Endothelial cell of umbilical vein (primary cell): ENCODE results near the gene GTF2H4. TPM values are rescaled to one million over a fixed set of nuclear protein-coding genes. Genes with fewer than 3 reads are reported as not detected.
A peak's percentile ranks its signal among the peaks of the same experiment; 100 is the strongest.

ENCODE experiments used
- BruUV-seq: library from RNA; stranded (reverse); fragments of 400-500 nt; replicated peaks from 2 replicates; lab custom pipeline; 2021; lab: Mats Ljungman, UMichigan
- CTCF ChIA-PET: fragments of 300-600, 350-600 bp; sonication (Branson Sonifier 250); formaldehyde crosslinking; loops from one replicate; lab custom pipeline; 2021; ENCODE audit warnings: antibody characterized with exemption, inconsistent platforms; lab: Charles Lee
- POLR2A ChIA-PET: fragments of 300-600, 350-600 bp; sonication (Branson Sonifier 250); formaldehyde crosslinking; loops from one replicate; lab custom pipeline; 2021; ENCODE audit warnings: antibody characterized with exemption, inconsistent platforms; lab: Charles Lee
- DNase-seq: peaks from one replicate; pipeline ENCODE4 v3.0.0-alpha.2; 2011; ENCODE audit warnings: low read depth, low spot score
- FAIRE-seq: peaks from 2 replicates; lab custom pipeline; 2011; peaks lifted over from hg19 to GRCh38; lab: Jason Lieb, UNC
- H2AFZ ChIP-seq: 2 replicates; pipeline ENCODE4 v1.6.0; 2012; ENCODE audit warnings: low read depth, low read length, control low read depth, inconsistent platforms
- H3K27ac ChIP-seq: 2 replicates; pipeline ENCODE4 v1.5.1; 2011; ENCODE audit warnings: low read depth, mild to moderate bottlenecking, control low read depth, low read length, moderate library complexity; ENCODE audit not compliant: insufficient read depth
- H3K27me3 ChIP-seq, 2 experiments: 2 replicates each; pipeline versions ENCODE4 v1.6.0 to v1.6.1; 2011; ENCODE audit warnings: low read length in 2 of 2, mixed read lengths in 1 of 2; ENCODE audit not compliant: control insufficient read depth in 2 of 2, insufficient read depth in 2 of 2
- H3K36me3 ChIP-seq, 2 experiments: 2 replicates in 1 of 2; 3 replicates in 1 of 2; pipeline ENCODE4 v1.5.1; 2011; ENCODE audit warnings: low read length in 2 of 2, mild to moderate bottlenecking in 1 of 2, moderate library complexity in 1 of 2; ENCODE audit not compliant: control insufficient read depth in 2 of 2, insufficient read depth in 2 of 2; ENCODE audit errors: extremely low read depth in 1 of 2
- H3K4me1 ChIP-seq: 3 replicates; pipeline ENCODE4 v1.5.1; 2011; ENCODE audit warnings: mild to moderate bottlenecking, low read length; ENCODE audit not compliant: control insufficient read depth, insufficient read depth; ENCODE audit errors: extremely low read depth
- H3K4me2 ChIP-seq: 2 replicates; pipeline ENCODE4 v1.6.1; 2011; ENCODE audit warnings: low read length, control low read depth, mixed read lengths; ENCODE audit not compliant: insufficient read depth
- H3K4me3 ChIP-seq, 3 experiments: fragments of 200-600 bp in 1 of 3; sonication (generic), shearing (Covaris generic) in 1 of 3; replicated peaks in 1 of 3; 2 replicates each; pipeline ENCODE4 v1.5.1; 2011 to 2016; ENCODE audit warnings: control low read depth in 3 of 3, low read length in 3 of 3, mild to moderate bottlenecking in 2 of 3, inconsistent platforms in 1 of 3, low read depth in 1 of 3, moderate library complexity in 1 of 3; ENCODE audit not compliant: insufficient read depth in 1 of 3
- H3K79me2 ChIP-seq: 2 replicates; pipeline ENCODE4 v1.6.0; 2012; ENCODE audit warnings: low read length, inconsistent platforms; ENCODE audit not compliant: control insufficient read depth, insufficient read depth
- H3K9ac ChIP-seq: replicated peaks from 2 replicates; pipeline ENCODE3; 2011; ENCODE audit warnings: low read length, control low read depth; ENCODE audit not compliant: insufficient read depth; ENCODE audit errors: extremely low read depth
- H3K9me1 ChIP-seq: replicated peaks from 3 replicates; pipeline ENCODE4 v1.6.0; 2011; ENCODE audit warnings: mild to moderate bottlenecking, low read length; ENCODE audit not compliant: control insufficient read depth, insufficient read depth; ENCODE audit errors: extremely low read depth
- H3K9me3 ChIP-seq: replicated peaks from 2 replicates; pipeline ENCODE4 v1.5.1; 2012; ENCODE audit warnings: low read length, inconsistent platforms; ENCODE audit not compliant: control insufficient read depth, insufficient read depth
- H4K20me1 ChIP-seq: replicated peaks from 2 replicates; pipeline ENCODE3; 2011; ENCODE audit warnings: mild to moderate bottlenecking, low read length; ENCODE audit not compliant: control insufficient read depth, insufficient read depth; ENCODE audit errors: extremely low read depth
- EZH2 ChIP-seq: IDR thresholded peaks from 2 replicates; pipeline ENCODE4 v1.6.1; 2012; ENCODE audit warnings: borderline replicate concordance, low read depth, mild to moderate bottlenecking, moderate library complexity, low read length, inconsistent platforms; ENCODE audit not compliant: severe bottlenecking
- FOS ChIP-seq: IDR thresholded peaks from 2 replicates; pipeline ENCODE4 v1.6.1; 2011; ENCODE audit warnings: mild to moderate bottlenecking, low read length, moderate library complexity, borderline replicate concordance; ENCODE audit not compliant: insufficient read depth
- GATA2 ChIP-seq: IDR thresholded peaks from 2 replicates; pipeline ENCODE4 v1.7.0; 2011; ENCODE audit warnings: low read depth, mild to moderate bottlenecking, moderate library complexity, mixed read lengths, low read length; ENCODE audit not compliant: insufficient read length, insufficient read depth
- JUN ChIP-seq: IDR thresholded peaks from 2 replicates; pipeline ENCODE4 v1.6.1; 2011; ENCODE audit warnings: borderline replicate concordance, low read depth; ENCODE audit not compliant: insufficient read length, insufficient read depth
- MYC ChIP-seq: IDR thresholded peaks from one replicate; pipeline ENCODE4 v1.6.1; 2011; ENCODE audit warnings: mild to moderate bottlenecking, low read depth, low read length
- POLR2A ChIP-seq: IDR thresholded peaks from 2 replicates; pipeline ENCODE4 v1.6.1; 2012; ENCODE audit warnings: low read depth, mild to moderate bottlenecking, control low read depth, low read length
- POLR2AphosphoS5 ChIP-seq: IDR thresholded peaks from 2 replicates; pipeline ENCODE4 v1.6.1; 2012; ENCODE audit warnings: low read depth, mild to moderate bottlenecking, control low read depth, low read length, moderate library complexity; ENCODE audit not compliant: insufficient read depth
- dilution Hi-C: fragments of 300-500 bp; cut with MboI; formaldehyde crosslinking; loops from one replicate; pipeline ENCODE4 v1.15.0; 2019; ENCODE audit warnings: low sequenced_read_pairs; ENCODE audit not compliant: extremely low pct_ligation_motif_present
- intact Hi-C: fragments of 100-400 bp; cut with micrococcal nuclease; formaldehyde crosslinking; loops from one replicate; pipeline ENCODE4 v1.10.0; 2022
- polyA plus RNA-seq, 4 experiments: library from polyadenylated mRNA; depleted of rRNA in 3 of 4; stranded (reverse) in 3 of 4; unstranded in 1 of 4; fragments of >200 nt; gene quantifications; 2 replicates each; pipeline versions ENCODE4 v1.2.1 to v1.2.3, GENCODE V29; 2011 to 2012; ENCODE audit warnings: missing spikeins in 1 of 4
- total RNA-seq: library from RNA; stranded (reverse); gene quantifications from 2 replicates; pipeline ENCODE4 v1.2.3, GENCODE V29; 2021
- TF ChIP-seq, protein P1 (sequence below): IDR thresholded peaks from 2 replicates; pipeline ENCODE4 v1.6.1; 2011; ENCODE audit not compliant: insufficient read depth, insufficient read length
- TF ChIP-seq, protein P2 (sequence below), 2 donors: IDR thresholded peaks; 1 replicate in 1 of 2; 2 replicates in 1 of 2; pipeline ENCODE4 v1.5.1; 2011; ENCODE audit warnings: low read length in 2 of 2, mild to moderate bottlenecking in 2 of 2, moderate library complexity in 2 of 2, control low read depth in 1 of 2, inconsistent platforms in 1 of 2, low read depth in 1 of 2; ENCODE audit not compliant: insufficient read depth in 1 of 2; ENCODE audit errors: extremely low read depth in 1 of 2

GTF2H4 gene
- total and polyA plus RNA-seq, 2 donors (not counting 3 experiments of a cell fraction or from before 2014, with no cell fraction given) = 40.5 to 52.6 TPM

DNA sequence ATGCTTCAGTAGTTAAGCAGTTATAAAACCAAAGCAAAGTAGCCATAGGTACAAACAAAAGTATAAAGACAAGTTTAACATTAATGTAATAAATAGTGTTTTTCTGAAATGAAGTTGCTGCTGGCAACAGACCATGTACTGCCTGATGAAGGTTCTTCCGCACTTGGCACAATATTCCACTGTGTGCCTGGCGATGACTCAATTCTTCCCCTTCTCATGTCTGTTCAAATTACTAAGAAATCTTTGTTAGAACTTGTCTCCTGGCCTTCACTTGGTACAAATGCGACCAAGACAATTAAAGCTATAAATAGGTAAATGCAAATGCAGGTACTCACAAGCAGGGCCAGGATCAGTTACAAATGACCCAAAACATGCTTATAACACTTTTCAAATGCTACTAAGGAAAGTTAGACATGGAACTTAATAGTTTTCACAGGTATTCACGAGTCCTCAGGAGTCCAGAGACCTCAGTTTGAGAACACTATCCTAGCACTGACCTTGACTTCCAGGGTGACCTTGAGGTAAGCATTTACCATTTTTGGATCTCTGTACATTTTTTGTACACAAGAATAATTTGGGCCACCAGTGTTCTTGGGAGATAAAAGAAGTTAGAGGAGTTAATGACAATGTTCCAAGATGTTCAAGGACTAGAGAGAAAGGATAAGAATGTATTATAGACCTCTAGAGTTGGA is 31.8 kb upstream of the GTF2H4 start:
- intact Hi-C loops (loop anchor here (2.0 to 10.0 kb wide), 2 partner anchors 197 to 391 kb away; partner anchors contain the start of gene HLA-E), dilution Hi-C loops (loop anchor here (25.0 kb wide), 1 partner anchor 139 kb away; the partner anchor contains the start of genes FLOT1 and IER3)
- no TSS peak for BruUV-seq
- no peaks in the 10 kb centered on the region for H3K36me3 ChIP-seq
- H2AFZ ChIP-seq = peak overlapping the region; percentile 26
- H3K79me2 ChIP-seq = no peaks in the 10 kb centered on the region
- ChIA-PET CTCF (interaction anchor here (0.6 to 5.6 kb wide), 6 partner anchors 46 to 197 kb away, joined by 3 to 57 read pairs (median 6); no protein-coding TSS in a partner anchor), POLR2A (no interaction called here)
- peaks cover 0 to under 1% of the 10 kb centered on the region in 2 experiments for H3K27me3 ChIP-seq
- DNase-seq (peak; percentile 96), FAIRE-seq (peak; percentile 92)
- no peaks in the 10 kb centered on the region for H4K20me1 ChIP-seq
- peak overlapping the region; percentile 18 for H3K4me2 ChIP-seq
- H3K9me1 ChIP-seq = no peaks in the 10 kb centered on the region
- no peaks in the 10 kb centered on the region for H3K9me3 ChIP-seq
- H3K27ac ChIP-seq = peak overlapping the region; percentile 55
- H3K9ac ChIP-seq = peak overlapping the region; percentile 2
- TF ChIP-seq, protein P1, sequence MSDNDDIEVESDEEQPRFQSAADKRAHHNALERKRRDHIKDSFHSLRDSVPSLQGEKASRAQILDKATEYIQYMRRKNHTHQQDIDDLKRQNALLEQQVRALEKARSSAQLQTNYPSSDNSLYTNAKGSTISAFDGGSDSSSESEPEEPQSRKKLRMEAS = no peak
- TF ChIP-seq FOS (peak; percentile 84), JUN (peak; percentile 79), GATA2 (no peak), POLR2AphosphoS5 (peak; percentile 32), MYC (no peak), EZH2 (no peak), POLR2A (no peak)
- TF ChIP-seq, protein P2, sequence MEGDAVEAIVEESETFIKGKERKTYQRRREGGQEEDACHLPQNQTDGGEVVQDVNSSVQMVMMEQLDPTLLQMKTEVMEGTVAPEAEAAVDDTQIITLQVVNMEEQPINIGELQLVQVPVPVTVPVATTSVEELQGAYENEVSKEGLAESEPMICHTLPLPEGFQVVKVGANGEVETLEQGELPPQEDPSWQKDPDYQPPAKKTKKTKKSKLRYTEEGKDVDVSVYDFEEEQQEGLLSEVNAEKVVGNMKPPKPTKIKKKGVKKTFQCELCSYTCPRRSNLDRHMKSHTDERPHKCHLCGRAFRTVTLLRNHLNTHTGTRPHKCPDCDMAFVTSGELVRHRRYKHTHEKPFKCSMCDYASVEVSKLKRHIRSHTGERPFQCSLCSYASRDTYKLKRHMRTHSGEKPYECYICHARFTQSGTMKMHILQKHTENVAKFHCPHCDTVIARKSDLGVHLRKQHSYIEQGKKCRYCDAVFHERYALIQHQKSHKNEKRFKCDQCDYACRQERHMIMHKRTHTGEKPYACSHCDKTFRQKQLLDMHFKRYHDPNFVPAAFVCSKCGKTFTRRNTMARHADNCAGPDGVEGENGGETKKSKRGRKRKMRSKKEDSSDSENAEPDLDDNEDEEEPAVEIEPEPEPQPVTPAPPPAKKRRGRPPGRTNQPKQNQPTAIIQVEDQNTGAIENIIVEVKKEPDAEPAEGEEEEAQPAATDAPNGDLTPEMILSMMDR (IDR thresholded peaks at IDR 0.05; ENCODE audit: extremely low read depth in 1 of 2, insufficient read depth in 1 of 2, low read depth in 1 of 2, low read length in 2 of 2) = no peak
- H3K4me3 ChIP-seq = no peak overlapping the region
- H3K4me1 ChIP-seq = peaks cover 23% of the 10 kb centered on the region
